Endothelial cell of umbilical vein (primary cell): ENCODE results near the gene TCIRG1. TPM values are rescaled to one million over a fixed set of nuclear protein-coding genes. Genes with fewer than 3 reads are reported as not detected.

Source experiments
- BruUV-seq: library from RNA; stranded (reverse); fragments of 400-500 nt; replicated peaks from 2 replicates; lab custom pipeline; 2021; lab: Mats Ljungman, UMichigan
- CTCF ChIA-PET: fragments of 300-600, 350-600 bp; sonication (Branson Sonifier 250); formaldehyde crosslinking; loops from one replicate; lab custom pipeline; 2021; ENCODE audit warnings: antibody characterized with exemption, inconsistent platforms; lab: Charles Lee
- POLR2A ChIA-PET: fragments of 300-600, 350-600 bp; sonication (Branson Sonifier 250); formaldehyde crosslinking; loops from one replicate; lab custom pipeline; 2021; ENCODE audit warnings: antibody characterized with exemption, inconsistent platforms; lab: Charles Lee
- DNase-seq: peaks from one replicate; pipeline ENCODE4 v3.0.0-alpha.2; 2011; ENCODE audit warnings: low read depth, low spot score
- FAIRE-seq: peaks from 2 replicates; lab custom pipeline; 2011; peaks lifted over from hg19 to GRCh38; lab: Jason Lieb, UNC
- H2AFZ ChIP-seq: 2 replicates; pipeline ENCODE4 v1.6.0; 2012; ENCODE audit warnings: low read depth, low read length, control low read depth, inconsistent platforms
- H3K27ac ChIP-seq: 2 replicates; pipeline ENCODE4 v1.5.1; 2011; ENCODE audit warnings: low read depth, mild to moderate bottlenecking, control low read depth, low read length, moderate library complexity; ENCODE audit not compliant: insufficient read depth
- H3K27me3 ChIP-seq, 2 experiments: 2 replicates each; pipeline versions ENCODE4 v1.6.0 to v1.6.1; 2011; ENCODE audit warnings: low read length in 2 of 2, mixed read lengths in 1 of 2; ENCODE audit not compliant: control insufficient read depth in 2 of 2, insufficient read depth in 2 of 2
- H3K36me3 ChIP-seq, 2 experiments: 2 replicates in 1 of 2; 3 replicates in 1 of 2; pipeline ENCODE4 v1.5.1; 2011; ENCODE audit warnings: low read length in 2 of 2, mild to moderate bottlenecking in 1 of 2, moderate library complexity in 1 of 2; ENCODE audit not compliant: control insufficient read depth in 2 of 2, insufficient read depth in 2 of 2; ENCODE audit errors: extremely low read depth in 1 of 2
- H3K4me1 ChIP-seq: 3 replicates; pipeline ENCODE4 v1.5.1; 2011; ENCODE audit warnings: mild to moderate bottlenecking, low read length; ENCODE audit not compliant: control insufficient read depth, insufficient read depth; ENCODE audit errors: extremely low read depth
- H3K4me2 ChIP-seq: 2 replicates; pipeline ENCODE4 v1.6.1; 2011; ENCODE audit warnings: low read length, control low read depth, mixed read lengths; ENCODE audit not compliant: insufficient read depth
- H3K4me3 ChIP-seq, 3 experiments: fragments of 200-600 bp in 1 of 3; sonication (generic), shearing (Covaris generic) in 1 of 3; replicated peaks in 1 of 3; 2 replicates each; pipeline ENCODE4 v1.5.1; 2011 to 2016; ENCODE audit warnings: control low read depth in 3 of 3, low read length in 3 of 3, mild to moderate bottlenecking in 2 of 3, inconsistent platforms in 1 of 3, low read depth in 1 of 3, moderate library complexity in 1 of 3; ENCODE audit not compliant: insufficient read depth in 1 of 3
- H3K79me2 ChIP-seq: 2 replicates; pipeline ENCODE4 v1.6.0; 2012; ENCODE audit warnings: low read length, inconsistent platforms; ENCODE audit not compliant: control insufficient read depth, insufficient read depth
- H3K9ac ChIP-seq: replicated peaks from 2 replicates; pipeline ENCODE3; 2011; ENCODE audit warnings: low read length, control low read depth; ENCODE audit not compliant: insufficient read depth; ENCODE audit errors: extremely low read depth
- H3K9me1 ChIP-seq: replicated peaks from 3 replicates; pipeline ENCODE4 v1.6.0; 2011; ENCODE audit warnings: mild to moderate bottlenecking, low read length; ENCODE audit not compliant: control insufficient read depth, insufficient read depth; ENCODE audit errors: extremely low read depth
- H3K9me3 ChIP-seq: replicated peaks from 2 replicates; pipeline ENCODE4 v1.5.1; 2012; ENCODE audit warnings: low read length, inconsistent platforms; ENCODE audit not compliant: control insufficient read depth, insufficient read depth
- H4K20me1 ChIP-seq: replicated peaks from 2 replicates; pipeline ENCODE3; 2011; ENCODE audit warnings: mild to moderate bottlenecking, low read length; ENCODE audit not compliant: control insufficient read depth, insufficient read depth; ENCODE audit errors: extremely low read depth
- CTCF ChIP-seq, 2 donors: IDR thresholded peaks; 1 replicate in 1 of 2; 2 replicates in 1 of 2; pipeline ENCODE4 v1.5.1; 2011; ENCODE audit warnings: low read length in 2 of 2, mild to moderate bottlenecking in 2 of 2, moderate library complexity in 2 of 2, control low read depth in 1 of 2, inconsistent platforms in 1 of 2, low read depth in 1 of 2; ENCODE audit not compliant: insufficient read depth in 1 of 2; ENCODE audit errors: extremely low read depth in 1 of 2
- EZH2 ChIP-seq: IDR thresholded peaks from 2 replicates; pipeline ENCODE4 v1.6.1; 2012; ENCODE audit warnings: borderline replicate concordance, low read depth, mild to moderate bottlenecking, moderate library complexity, low read length, inconsistent platforms; ENCODE audit not compliant: severe bottlenecking
- FOS ChIP-seq: IDR thresholded peaks from 2 replicates; pipeline ENCODE4 v1.6.1; 2011; ENCODE audit warnings: mild to moderate bottlenecking, low read length, moderate library complexity, borderline replicate concordance; ENCODE audit not compliant: insufficient read depth
- GATA2 ChIP-seq: IDR thresholded peaks from 2 replicates; pipeline ENCODE4 v1.7.0; 2011; ENCODE audit warnings: low read depth, mild to moderate bottlenecking, moderate library complexity, mixed read lengths, low read length; ENCODE audit not compliant: insufficient read length, insufficient read depth
- JUN ChIP-seq: IDR thresholded peaks from 2 replicates; pipeline ENCODE4 v1.6.1; 2011; ENCODE audit warnings: borderline replicate concordance, low read depth; ENCODE audit not compliant: insufficient read length, insufficient read depth
- MAX ChIP-seq: IDR thresholded peaks from 2 replicates; pipeline ENCODE4 v1.6.1; 2011; ENCODE audit not compliant: insufficient read depth, insufficient read length
- MYC ChIP-seq: IDR thresholded peaks from one replicate; pipeline ENCODE4 v1.6.1; 2011; ENCODE audit warnings: mild to moderate bottlenecking, low read depth, low read length
- POLR2A ChIP-seq: IDR thresholded peaks from 2 replicates; pipeline ENCODE4 v1.6.1; 2012; ENCODE audit warnings: low read depth, mild to moderate bottlenecking, control low read depth, low read length
- POLR2AphosphoS5 ChIP-seq: IDR thresholded peaks from 2 replicates; pipeline ENCODE4 v1.6.1; 2012; ENCODE audit warnings: low read depth, mild to moderate bottlenecking, control low read depth, low read length, moderate library complexity; ENCODE audit not compliant: insufficient read depth
- dilution Hi-C: fragments of 300-500 bp; cut with MboI; formaldehyde crosslinking; loops from one replicate; pipeline ENCODE4 v1.15.0; 2019; ENCODE audit warnings: low sequenced_read_pairs; ENCODE audit not compliant: extremely low pct_ligation_motif_present
- intact Hi-C: fragments of 100-400 bp; cut with micrococcal nuclease; formaldehyde crosslinking; loops from one replicate; pipeline ENCODE4 v1.10.0; 2022
- polyA plus RNA-seq, 4 experiments: library from polyadenylated mRNA; depleted of rRNA in 3 of 4; stranded (reverse) in 3 of 4; unstranded in 1 of 4; fragments of >200 nt; gene quantifications; 2 replicates each; pipeline versions ENCODE4 v1.2.1 to v1.2.3, GENCODE V29; 2011 to 2012; ENCODE audit warnings: missing spikeins in 1 of 4
- total RNA-seq: library from RNA; stranded (reverse); gene quantifications from 2 replicates; pipeline ENCODE4 v1.2.3, GENCODE V29; 2021

The TCIRG1 gene
- total and polyA plus RNA-seq, 2 donors (not counting 3 experiments of a cell fraction or from before 2014, with no cell fraction given), result 134 to 183 TPM

GRCh38 chr11:68010090-68011041, 28.5 kb upstream of the TCIRG1 start, which contains the start of gene ALDH3B1:
Gene ALDH3B1 (plus strand): TSS chr11:68010327. CDS start chr11:68015298, 4,971 bp downstream.
- dilution Hi-C loops (no loop called here), intact Hi-C loops (no loop called here)
- Histone ChIP-seq H3K9me3 (no peaks in the 10 kb centered on the region), H3K4me1 (peaks cover 11% of the 10 kb centered on the region), H3K9me1 (no peaks in the 10 kb centered on the region), H3K4me2 (no peak within 1 kb of the TSS), H3K27ac (no peak within 1 kb of the TSS), H2AFZ (peak within 1 kb of the TSS; percentile 86), H3K79me2 (no peaks in the 10 kb centered on the region), H4K20me1 (no peaks in the 10 kb centered on the region), H3K9ac (peak within 1 kb of the TSS; percentile 30), H3K4me3 (no peak within 1 kb of the TSS), H3K36me3 (no peaks in the 10 kb centered on the region), H3K27me3 (no peaks in the 10 kb centered on the region)
- FAIRE-seq (no peak), DNase-seq (peak; percentile 40)
- ChIA-PET CTCF (interaction anchor here (1.1 to 2.6 kb wide), 2 partner anchors 10 to 196 kb away, joined by 3 to 12 read pairs; no protein-coding TSS in a partner anchor), POLR2A (no interaction called here)
- BruUV-seq, result no TSS peak
- TF ChIP-seq MAX (no peak), EZH2 (no peak), CTCF (IDR thresholded peaks at IDR 0.05; ENCODE audit: extremely low read depth in 1 of 2, insufficient read depth in 1 of 2, low read depth in 1 of 2, low read length in 2 of 2) (no peak), JUN (no peak), FOS (no peak), MYC (no peak), GATA2 (no peak), POLR2A (no peak), POLR2AphosphoS5 (no peak)
